Endodermal cell (in vitro differentiated cells): Measurements from ENCODE around the gene DUSP21. TPM values are rescaled to one million over a fixed set of nuclear protein-coding genes. Genes with fewer than 3 reads are reported as not detected.
"Not testable (repeated sequence)": the region's sequence is repeated elsewhere in the genome, so short reads cannot be mapped to it uniquely, and the experiment has no call there.

Source experiments
- DNase-seq: peaks from one replicate; pipeline ENCODE4 v3.0.0-alpha.2; 2017
- H3K27ac ChIP-seq: 2 replicates; pipeline ENCODE4 v1.5.1; 2013; ENCODE audit warnings: mild to moderate bottlenecking, low read depth, low read length, moderate library complexity
- H3K27me3 ChIP-seq: 2 replicates; pipeline ENCODE4 v1.6.1; 2013; ENCODE audit warnings: mild to moderate bottlenecking, low read length, moderate library complexity; ENCODE audit not compliant: insufficient read depth, control insufficient read depth, poor library complexity, severe bottlenecking
- H3K36me3 ChIP-seq: 2 replicates; pipeline ENCODE4 v1.7.0; 2013; ENCODE audit warnings: mild to moderate bottlenecking, low read length, moderate library complexity; ENCODE audit not compliant: control insufficient read depth, insufficient read depth
- H3K4me1 ChIP-seq: one replicate; pipeline ENCODE4 v1.7.0; 2013; ENCODE audit warnings: low read length; ENCODE audit not compliant: control insufficient read depth, insufficient read depth
- H3K4me3 ChIP-seq: 2 replicates; pipeline ENCODE4 v1.5.1; 2013; ENCODE audit warnings: mild to moderate bottlenecking, low read length, moderate library complexity
- H3K9ac ChIP-seq: 2 replicates; pipeline ENCODE4 v1.6.1; 2013; ENCODE audit warnings: mild to moderate bottlenecking, low read length, moderate library complexity; ENCODE audit not compliant: poor library complexity, severe bottlenecking; ENCODE audit errors: extremely low read depth
- H3K9me3 ChIP-seq: 2 replicates; pipeline ENCODE4 v1.6.1; 2013; ENCODE audit warnings: mild to moderate bottlenecking, low read length, moderate library complexity; ENCODE audit not compliant: control insufficient read depth
- H3K27ac Mint-ChIP-seq: 2 replicates; pipeline ENCODE4 v1.8.0; 2020; ENCODE audit warnings: mixed read lengths
- H3K27me3 Mint-ChIP-seq: 2 replicates; pipeline ENCODE4 v1.8.0; 2021; ENCODE audit warnings: mild to moderate bottlenecking, mixed read lengths; ENCODE audit not compliant: insufficient read depth
- H3K36me3 Mint-ChIP-seq: 2 replicates; pipeline ENCODE4 v1.8.0; 2020; ENCODE audit warnings: low read depth, mixed read lengths
- H3K4me1 Mint-ChIP-seq: 2 replicates; pipeline ENCODE4 v1.8.0; 2020; ENCODE audit warnings: mixed read lengths
- H3K4me3 Mint-ChIP-seq: 2 replicates; pipeline ENCODE4 v1.8.0; 2020; ENCODE audit warnings: mild to moderate bottlenecking, moderate library complexity, mixed read lengths
- H3K9me3 Mint-ChIP-seq: 2 replicates; pipeline ENCODE4 v1.8.0; 2020; ENCODE audit warnings: mild to moderate bottlenecking, mixed read lengths
- CTCF ChIP-seq: fragments of 200-600 bp; sonication (generic); conservative IDR thresholded peaks from 2 replicates; pipeline ENCODE4 v1.5.0; 2021; ENCODE audit warnings: antibody characterized with exemption, mild to moderate bottlenecking
- WGBS, 2 experiments: methylation state at CpG; one replicate each; pipeline versions ENCODE4 v1.1.5 to v1.1.7; 2013; ENCODE audit warnings: missing lambda C conversion rate in 2 of 2, mixed read lengths in 1 of 2; ENCODE audit not compliant: insufficient coverage in 1 of 2, insufficient read length in 1 of 2; 5-methylcytosine and 5-hydroxymethylcytosine counted together
- total RNA-seq, 2 donors: library from RNA; stranded (reverse); fragmentation: NEBNext Ultra II Directional in 1 of 2; extraction: Animal tissue kit (Norgen Biotek cat#: 25700) in 1 of 2; gene quantifications; 2 replicates in 1 of 2; 3 replicates in 1 of 2; pipeline ENCODE4 v1.2.1, GENCODE V29; 2021

Gene DUSP21
- total RNA-seq, 2 donors from 2014 or later, result not detected

- Histone ChIP-seq H3K36me3 (no peaks in the 10 kb centered on the region), H3K9ac (no peak overlapping the region), H3K9me3 (no peaks in the 10 kb centered on the region), H3K4me3 (no peak overlapping the region), H3K4me1 (no peaks in the 10 kb centered on the region), H3K27me3 (no peaks in the 10 kb centered on the region), H3K27ac (no peak overlapping the region)
- Mint-ChIP-seq H3K36me3 (no peaks in the 10 kb centered on the region), H3K27me3 (no peaks in the 10 kb centered on the region), H3K4me3 (no peak overlapping the region), H3K27ac (no peak overlapping the region), H3K4me1 (no peaks in the 10 kb centered on the region), H3K9me3 (peaks cover 25% of the 10 kb centered on the region)
- no peak for DNase-seq
- no peak for TF ChIP-seq CTCF
These were observed 21.2 kb upstream of the DUSP21 start for GRCh38 chrX:44822601-44823000.

GRCh38 chrX:44823193-44823592 is 20.6 kb upstream of the DUSP21 start:
- H3K9ac ChIP-seq, H3K4me1 Mint-ChIP-seq, H3K9me3 ChIP-seq, H3K36me3 ChIP-seq, H3K27ac Mint-ChIP-seq, H3K4me3 Mint-ChIP-seq, H3K27me3 Mint-ChIP-seq, H3K27me3 ChIP-seq, H3K4me3 ChIP-seq, H3K27ac ChIP-seq, H3K4me1 ChIP-seq, H3K36me3 Mint-ChIP-seq: not testable (repeated sequence)
- 96% methylated on average over 2 of the region's 2 CpGs; no CpG with 5 or more reads in 1 of the 2 experiments for WGBS, 2 experiments
- DNase-seq, result peak; percentile 43
- peaks cover 26% of the 10 kb centered on the region for H3K9me3 Mint-ChIP-seq

- H3K4me3 ChIP-seq, result no peak overlapping the region
- no peaks in the 10 kb centered on the region for H3K36me3 Mint-ChIP-seq
These were observed 15.7 kb upstream of the DUSP21 start for GRCh38 chrX:44828008-44828605.

More at GRCh38 chrX:44828008-44828605, 15.7 kb upstream of the DUSP21 start:
- Histone ChIP-seq H3K9me3 (no peaks in the 10 kb centered on the region), H3K4me1 (no peaks in the 10 kb centered on the region), H3K36me3 (no peaks in the 10 kb centered on the region), H3K27ac (no peak overlapping the region), H3K9ac (no peak overlapping the region), H3K27me3 (no peaks in the 10 kb centered on the region)
- WGBS, 2 experiments, result 89 to 100% methylated on average over 1 to 3 of the region's 4 CpGs
- Mint-ChIP-seq H3K27ac (no peak overlapping the region), H3K4me3 (no peak overlapping the region), H3K27me3 (no peaks in the 10 kb centered on the region), H3K4me1 (no peaks in the 10 kb centered on the region), H3K9me3 (peaks cover 11% of the 10 kb centered on the region)
- DNase-seq, result no peak
- no peak for TF ChIP-seq CTCF
